Measurements from ENCODE around the gene CCR8. TPM values are rescaled to one million over a fixed set of nuclear protein-coding genes. Genes with fewer than 3 reads are reported as not detected.
"Not testable (repeated sequence)": the region's sequence is repeated elsewhere in the genome, so short reads cannot be mapped to it uniquely, and the experiment has no call there.

The CCR8 gene
- total RNA-seq, 2 donors from 2014 or later, result not detected

- no peaks in the 10 kb centered on the region for H3K36me3 ChIP-seq
- no peak overlapping the region for H3K4me3 ChIP-seq
- no peaks in the 10 kb centered on the region for H3K9me3 ChIP-seq
- TF ChIP-seq POLR2A (IDR thresholded peaks at IDR 0.05), result no peak
- no peak for TF ChIP-seq CTCF (IDR thresholded peaks at IDR 0.05)
- TF ChIP-seq POLR2AphosphoS5 (IDR thresholded peaks at IDR 0.05), result no peak
- intact Hi-C loops (cut with DNase I), result no loop called here
- DNase-seq (ENCODE audit: low spot score), result no peak
- no peak overlapping the region for H3K27ac ChIP-seq
- no peaks in the 10 kb centered on the region for H3K4me1 ChIP-seq (replicated peaks)
- H3K27me3 ChIP-seq (replicated peaks; ENCODE audit: insufficient read depth), result no peaks in the 10 kb centered on the region
Measured at GRCh38 chr3:39319249-39319648, 10.3 kb upstream of the CCR8 start.

- DNase-seq (ENCODE audit: low spot score); H3K9me3 ChIP-seq; H3K4me3 ChIP-seq; H3K36me3 ChIP-seq; intact Hi-C loops (cut with DNase I); H3K27ac ChIP-seq; H3K27me3 ChIP-seq (replicated peaks; ENCODE audit: insufficient read depth); H3K4me1 ChIP-seq (replicated peaks): not testable (repeated sequence)
- WGBS, result 88% methylated on average over 2 of the region's 2 CpGs
Measured at GRCh38 chr3:39321574-39321983, 7.9 kb upstream of the CCR8 start.

GRCh38 chr3:39322209-39322715 is 7.2 kb upstream of the CCR8 start:
- H3K27ac ChIP-seq; intact Hi-C loops (cut with DNase I); H3K27me3 ChIP-seq (replicated peaks; ENCODE audit: insufficient read depth); H3K4me3 ChIP-seq; H3K4me1 ChIP-seq (replicated peaks); H3K36me3 ChIP-seq; DNase-seq (ENCODE audit: low spot score); H3K9me3 ChIP-seq: not testable (repeated sequence)
- 61% methylated on average over 3 of the region's 3 CpGs for WGBS

- no peak for DNase-seq (ENCODE audit: low spot score)
- Histone ChIP-seq H3K4me3 (no peak overlapping the region), H3K27ac (no peak overlapping the region), H3K4me1 (replicated peaks) (no peaks in the 10 kb centered on the region), H3K36me3 (no peaks in the 10 kb centered on the region), H3K9me3 (no peaks in the 10 kb centered on the region), H3K27me3 (replicated peaks; ENCODE audit: insufficient read depth) (no peaks in the 10 kb centered on the region)
- no peak for TF ChIP-seq CTCF (IDR thresholded peaks at IDR 0.05)
- TF ChIP-seq POLR2AphosphoS5 (IDR thresholded peaks at IDR 0.05), result no peak
- no peak for TF ChIP-seq POLR2A (IDR thresholded peaks at IDR 0.05)
- intact Hi-C loops (cut with DNase I), result no loop called here
Measured at GRCh38 chr3:39322936-39323335, 6.6 kb upstream of the CCR8 start.

- intact Hi-C loops (cut with DNase I), result no loop called here
- no peak for DNase-seq (ENCODE audit: low spot score)
- 84% methylated on average over 2 of the region's 2 CpGs for WGBS
- no peak overlapping the region for H3K27ac ChIP-seq
- H3K4me1 ChIP-seq (replicated peaks), result no peaks in the 10 kb centered on the region
- no peaks in the 10 kb centered on the region for H3K27me3 ChIP-seq (replicated peaks; ENCODE audit: insufficient read depth)
- no peaks in the 10 kb centered on the region for H3K36me3 ChIP-seq
- H3K9me3 ChIP-seq, result no peaks in the 10 kb centered on the region
- TF ChIP-seq POLR2AphosphoS5 (IDR thresholded peaks at IDR 0.05) (no peak), POLR2A (IDR thresholded peaks at IDR 0.05) (no peak), CTCF (IDR thresholded peaks at IDR 0.05) (no peak)
- H3K4me3 ChIP-seq, result no peak overlapping the region
Measured at GRCh38 chr3:39323494-39323893, 6.0 kb upstream of the CCR8 start.

- Histone ChIP-seq H3K4me3 (no peak overlapping the region), H3K27ac (no peak overlapping the region), H3K36me3 (no peaks in the 10 kb centered on the region), H3K4me1 (replicated peaks) (no peaks in the 10 kb centered on the region), H3K9me3 (no peaks in the 10 kb centered on the region), H3K27me3 (replicated peaks; ENCODE audit: insufficient read depth) (no peaks in the 10 kb centered on the region)
- intact Hi-C loops (cut with DNase I), result no loop called here
- TF ChIP-seq CTCF (IDR thresholded peaks at IDR 0.05), result no peak
- TF ChIP-seq POLR2AphosphoS5 (IDR thresholded peaks at IDR 0.05), result no peak
- TF ChIP-seq POLR2A (IDR thresholded peaks at IDR 0.05), result no peak
- 98% methylated on average over 2 of the region's 2 CpGs for WGBS
- no peak for DNase-seq (ENCODE audit: low spot score)
Measured at GRCh38 chr3:39325236-39325635, 4.3 kb upstream of the CCR8 start.
